HG02970 (cell line): ENCODE measurements around the gene CACNA2D4.

Experiments used
- ATAC-seq: cut with Tn5 transposase; IDR thresholded peaks from one replicate; pipeline ENCODE4 v1.9.1; 2021; ENCODE audit warnings: mild to moderate bottlenecking, moderate library complexity, moderate number of reproducible peaks; ENCODE audit not compliant: unreplicated experiment, low FRiP score

CACNA2D4 gene

DNA sequence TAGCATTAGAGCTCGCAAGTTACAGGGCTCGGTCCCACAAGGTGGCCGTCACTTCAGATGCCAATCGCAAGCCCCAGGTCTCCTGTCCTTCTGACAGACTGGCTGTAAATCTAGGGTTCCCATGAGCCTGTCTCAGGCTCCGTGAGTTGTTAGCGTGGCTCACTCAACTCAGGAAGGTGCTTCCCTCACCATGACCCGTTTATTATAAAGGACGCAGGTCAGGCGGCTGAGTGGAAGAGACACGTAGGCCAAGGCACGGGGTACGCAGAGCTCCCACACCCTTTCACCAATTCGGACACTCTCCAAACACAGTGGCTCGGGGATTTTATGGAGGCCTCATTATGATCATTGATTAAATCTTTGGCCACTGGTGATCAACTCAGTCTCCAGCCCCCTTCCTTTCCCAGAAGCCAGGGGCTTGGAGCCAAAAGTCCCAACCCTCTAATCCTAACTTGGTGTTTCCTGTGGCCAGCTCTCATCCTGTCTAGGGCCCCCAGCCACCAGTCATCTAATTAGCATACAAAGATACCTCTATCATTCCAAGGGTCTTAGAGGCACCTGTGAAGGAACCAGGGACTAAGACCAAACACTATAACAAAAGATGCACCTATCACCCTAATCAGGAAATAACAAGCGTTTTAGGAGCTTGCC, 123.9 kb downstream of the CACNA2D4 start:
- no peak for ATAC-seq

DNA sequence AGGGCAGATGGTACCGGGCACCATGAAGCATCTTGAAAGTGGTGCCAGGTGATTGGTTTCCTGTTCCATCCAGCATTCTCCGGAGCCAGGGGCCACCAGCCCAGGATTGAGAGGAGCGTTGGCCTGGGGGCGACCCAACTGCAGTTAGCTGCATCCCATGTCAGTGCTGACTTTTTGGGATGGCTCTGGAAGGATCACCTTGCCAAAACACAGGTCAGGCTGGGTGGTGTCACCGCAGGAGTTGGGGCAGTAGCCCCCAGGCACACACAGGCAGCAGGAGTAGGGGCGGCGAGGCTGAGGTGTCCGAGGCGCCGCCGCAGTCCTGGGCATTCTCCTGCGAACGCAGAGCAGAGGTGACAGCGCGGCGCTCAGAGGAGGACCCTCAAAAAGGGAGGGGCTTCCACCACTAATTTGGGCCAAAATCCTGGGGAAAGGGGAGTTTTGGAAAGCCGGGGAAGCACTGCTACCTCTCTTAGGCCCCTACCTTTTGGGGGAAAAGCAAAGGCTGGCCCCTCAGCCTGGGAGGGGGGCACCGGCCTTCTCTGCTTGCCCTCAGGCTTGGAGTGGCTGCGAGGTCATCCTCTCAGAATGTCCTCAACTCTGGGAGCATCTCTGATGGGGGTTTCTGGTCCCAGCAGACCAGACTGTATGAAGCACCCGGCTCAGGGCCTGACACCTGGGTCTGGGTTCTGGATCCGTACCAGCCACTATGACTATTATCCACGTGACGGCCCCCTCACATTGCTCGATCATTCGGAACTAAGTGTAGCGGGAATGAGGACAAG, 124.8 kb downstream of the CACNA2D4 start:
- ATAC-seq = no peak

DNA sequence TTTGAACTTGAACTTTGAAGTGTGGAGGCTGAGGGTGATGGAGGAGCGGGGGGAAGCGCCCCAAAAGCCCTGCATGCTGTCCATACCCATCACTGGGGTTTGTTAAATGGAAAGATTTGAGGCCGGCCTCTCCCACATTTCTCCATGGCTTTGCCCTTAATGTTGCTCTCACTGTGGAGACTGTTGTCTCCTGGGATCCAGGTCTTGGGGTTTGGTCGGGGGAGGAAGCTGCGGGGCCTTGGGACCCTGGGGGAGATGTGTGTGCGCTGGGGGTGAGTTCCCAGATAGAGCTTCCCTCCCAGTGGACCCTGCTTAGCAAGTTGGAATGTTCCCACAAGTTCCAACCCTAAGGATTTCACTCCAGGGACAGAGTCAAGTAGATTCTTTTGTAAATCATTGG, 126.0 kb downstream of the CACNA2D4 start:
- ATAC-seq = no peak

DNA sequence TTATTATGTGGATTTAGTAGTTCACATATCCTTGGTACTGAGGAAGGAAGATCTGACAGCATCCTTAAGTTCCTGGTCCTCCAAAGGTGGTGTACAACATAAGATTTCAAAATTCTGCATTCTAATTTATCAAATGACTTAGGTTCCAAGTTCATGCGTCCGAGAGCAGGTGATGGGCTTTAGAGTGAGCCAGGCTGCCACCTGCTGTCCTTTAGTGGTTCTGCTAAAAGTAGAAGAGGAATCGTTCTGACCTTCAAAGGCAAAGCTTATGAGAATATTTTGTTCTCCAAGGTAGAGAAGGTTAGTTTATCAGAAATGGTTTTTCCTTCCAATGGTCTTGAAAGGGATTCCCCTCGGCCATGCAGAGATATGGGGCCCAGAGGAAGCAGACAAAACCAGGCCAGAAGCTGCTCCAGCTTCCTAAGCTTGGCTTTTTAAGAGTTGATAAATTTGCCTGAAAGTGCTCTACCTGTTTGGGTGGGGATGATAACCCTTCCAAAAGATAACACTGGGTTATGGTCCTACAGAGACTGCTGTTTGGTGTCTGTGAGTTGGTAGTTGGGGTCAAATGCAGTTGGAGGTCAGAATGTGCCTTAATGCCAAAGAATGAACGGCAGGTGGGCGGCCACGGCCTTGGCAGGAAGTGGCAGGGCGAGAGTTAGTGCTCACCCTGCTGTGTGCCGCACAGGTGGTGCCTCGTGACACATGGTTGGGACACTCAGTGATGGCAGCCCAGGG, 127.2 kb downstream of the CACNA2D4 start:
- ATAC-seq = no peak

DNA sequence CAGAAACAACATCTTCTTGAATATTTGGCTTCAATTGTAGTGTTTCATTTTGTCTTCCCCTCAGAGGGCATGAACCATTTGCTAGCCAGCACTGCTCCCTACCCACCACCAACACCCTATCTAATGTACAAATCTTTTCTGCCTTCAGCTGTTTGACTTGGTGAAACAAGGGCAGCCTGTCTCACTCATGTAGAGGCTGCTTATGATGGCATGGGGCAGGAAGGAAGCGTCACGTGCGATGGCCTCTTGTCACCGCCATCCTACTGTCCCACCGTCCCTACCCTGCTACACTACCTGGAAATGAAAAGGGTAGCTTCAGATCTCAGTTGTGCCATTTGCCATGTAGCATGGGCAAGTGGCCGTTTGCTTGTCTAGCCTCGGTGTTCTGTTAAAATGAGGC, 128.0 kb downstream of the CACNA2D4 start:
- no peak for ATAC-seq

DNA sequence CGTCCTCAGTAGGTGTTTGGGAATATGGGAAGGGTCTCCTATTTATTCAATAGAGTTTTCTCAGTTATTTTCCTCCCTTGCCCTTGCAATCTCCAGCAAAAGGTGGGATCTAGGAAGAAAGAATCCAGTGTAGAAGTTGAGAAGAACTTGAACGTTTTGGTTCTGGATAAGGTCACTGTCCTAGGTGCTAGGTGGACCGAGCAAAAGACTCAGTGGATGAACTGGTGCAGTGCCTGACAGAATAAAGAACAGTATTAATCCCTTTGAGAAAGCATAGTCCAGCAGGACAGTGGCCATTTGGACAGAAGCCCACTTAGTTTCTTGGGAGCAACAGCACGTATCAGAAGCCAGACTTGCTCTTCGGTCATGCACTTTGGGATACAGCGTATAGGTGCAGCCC, 130.7 kb downstream of the CACNA2D4 start:
- ATAC-seq = no peak

DNA sequence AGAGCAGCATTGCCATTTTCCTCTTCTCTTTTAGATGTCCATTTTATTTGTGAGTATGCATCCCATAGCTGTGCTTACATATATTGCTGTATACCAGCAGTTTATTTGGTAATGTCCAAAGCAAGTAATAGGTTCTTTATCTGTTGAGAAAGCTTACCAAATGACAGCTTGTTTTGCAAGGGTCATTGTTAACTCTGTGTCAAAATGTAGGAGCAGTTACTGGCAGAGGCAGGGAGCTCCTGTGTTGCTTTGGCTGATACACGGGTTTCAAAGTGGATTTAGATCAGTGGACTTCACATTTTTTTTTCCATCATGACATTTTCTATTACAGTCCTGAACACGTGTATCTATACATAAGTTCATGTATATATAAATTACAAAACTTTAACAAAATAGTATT, 136.2 kb downstream of the CACNA2D4 start:
- no peak for ATAC-seq

DNA sequence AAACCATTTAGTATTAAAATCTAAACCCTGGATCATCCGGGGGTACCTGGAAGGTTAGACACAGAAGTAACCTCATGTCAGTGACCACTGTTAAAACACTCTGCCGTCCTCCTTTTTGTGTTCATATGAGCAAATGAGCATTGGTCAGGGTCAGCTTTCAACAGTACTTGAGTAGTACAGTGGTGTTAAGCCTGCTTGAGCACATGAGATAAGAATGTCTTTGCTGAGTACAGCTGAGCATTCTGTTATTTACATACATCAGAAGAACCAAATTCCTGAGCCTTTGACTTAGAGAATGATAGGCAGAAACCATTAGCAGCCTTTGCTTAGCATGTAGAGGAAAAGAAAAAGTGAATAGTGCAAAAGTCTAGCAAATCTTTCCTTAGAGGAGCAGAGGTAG, 136.7 kb downstream of the CACNA2D4 start:
- ATAC-seq = no peak

DNA sequence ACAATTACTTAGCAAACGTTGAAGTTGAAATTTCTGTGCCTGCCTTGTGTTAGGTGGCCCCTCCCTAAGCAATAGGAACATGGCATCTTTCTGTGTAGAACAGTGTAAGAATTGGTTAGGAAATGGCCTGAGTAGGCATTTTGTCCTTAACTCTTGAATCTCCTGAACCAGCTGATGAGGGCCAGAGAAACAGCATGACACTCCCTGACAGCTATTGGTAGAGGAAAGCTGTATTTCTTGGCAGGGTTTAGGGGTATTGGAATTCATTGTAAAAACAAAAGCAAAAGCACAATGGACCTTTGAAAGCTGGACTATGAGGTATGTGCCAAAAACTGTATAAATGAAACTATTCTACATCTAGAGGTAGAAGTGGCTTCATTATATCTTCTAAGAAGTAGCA, 138.7 kb downstream of the CACNA2D4 start:
- no peak for ATAC-seq

DNA sequence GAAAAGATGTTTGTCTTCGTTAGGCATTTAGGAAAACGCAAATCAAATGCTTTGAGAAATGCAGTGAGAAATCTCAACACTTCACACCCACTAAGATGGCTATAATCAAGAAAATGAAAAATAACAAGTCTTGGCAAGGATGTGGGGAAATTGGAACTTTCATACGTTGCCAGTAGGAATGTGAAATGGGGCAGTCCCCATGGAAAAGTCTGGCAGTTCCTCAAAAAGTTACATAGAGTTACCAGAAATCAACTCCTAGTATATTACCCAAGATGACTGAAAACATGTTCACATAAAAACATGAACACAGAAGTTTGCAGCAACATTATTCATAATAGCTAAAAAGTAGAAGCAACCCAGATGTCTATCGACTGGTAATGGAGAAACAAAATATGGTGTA, 139.5 kb downstream of the CACNA2D4 start:
- ATAC-seq = no peak

DNA sequence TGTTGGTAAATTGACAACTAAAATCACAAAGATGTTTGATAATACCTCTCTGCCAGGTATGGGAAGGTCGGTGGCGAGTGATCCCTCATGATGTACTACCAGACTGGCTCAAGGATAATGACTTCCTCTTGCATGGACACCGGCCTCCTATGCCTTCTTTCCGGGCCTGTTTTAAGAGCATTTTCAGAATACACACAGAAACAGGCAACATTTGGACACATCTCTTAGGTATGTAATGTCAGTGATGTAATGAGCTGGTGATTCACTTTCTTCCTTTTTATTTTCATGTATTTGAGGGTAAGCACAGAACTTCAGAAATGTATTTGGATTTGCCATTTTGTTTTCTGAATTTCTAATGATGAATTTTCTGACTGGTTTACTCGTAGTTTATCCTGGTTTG, 140.7 kb downstream of the CACNA2D4 start:
- no peak for ATAC-seq

DNA sequence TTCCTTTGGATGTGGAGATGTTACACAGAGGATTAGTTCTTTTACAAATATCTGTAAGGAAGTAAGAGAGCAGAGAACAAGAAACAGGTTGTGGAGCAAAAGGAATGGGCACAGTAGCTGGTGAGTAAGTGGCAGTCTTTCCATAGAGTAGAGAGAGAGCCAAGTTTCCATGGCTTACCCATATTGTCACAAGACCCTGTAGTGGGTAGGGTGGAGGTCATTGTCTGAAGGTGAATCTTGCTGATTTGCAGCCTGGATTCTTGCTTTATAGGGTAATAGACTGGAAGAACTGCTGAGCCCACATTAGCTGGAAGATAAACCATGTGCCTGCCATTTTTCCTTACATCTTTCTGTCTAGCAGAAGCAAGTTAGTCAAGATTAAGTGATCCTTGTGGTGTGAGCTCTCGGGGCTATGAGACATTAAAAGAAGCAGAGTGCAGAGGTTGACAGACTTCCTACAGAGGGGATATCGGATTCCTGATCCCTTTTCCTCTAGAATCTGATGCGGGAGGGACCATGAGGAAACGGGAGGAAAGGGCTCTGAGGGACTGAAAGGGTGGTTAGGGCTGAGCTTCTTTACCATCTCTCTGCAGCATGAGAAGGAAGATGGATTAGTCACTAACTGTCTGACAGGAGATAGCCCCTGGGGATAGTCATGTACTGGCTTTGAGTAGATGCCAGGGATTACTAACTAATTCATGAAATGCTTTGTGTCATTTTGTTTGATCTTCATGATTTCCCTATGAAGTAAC, 142.1 kb downstream of the CACNA2D4 start:
- no peak for ATAC-seq

DNA sequence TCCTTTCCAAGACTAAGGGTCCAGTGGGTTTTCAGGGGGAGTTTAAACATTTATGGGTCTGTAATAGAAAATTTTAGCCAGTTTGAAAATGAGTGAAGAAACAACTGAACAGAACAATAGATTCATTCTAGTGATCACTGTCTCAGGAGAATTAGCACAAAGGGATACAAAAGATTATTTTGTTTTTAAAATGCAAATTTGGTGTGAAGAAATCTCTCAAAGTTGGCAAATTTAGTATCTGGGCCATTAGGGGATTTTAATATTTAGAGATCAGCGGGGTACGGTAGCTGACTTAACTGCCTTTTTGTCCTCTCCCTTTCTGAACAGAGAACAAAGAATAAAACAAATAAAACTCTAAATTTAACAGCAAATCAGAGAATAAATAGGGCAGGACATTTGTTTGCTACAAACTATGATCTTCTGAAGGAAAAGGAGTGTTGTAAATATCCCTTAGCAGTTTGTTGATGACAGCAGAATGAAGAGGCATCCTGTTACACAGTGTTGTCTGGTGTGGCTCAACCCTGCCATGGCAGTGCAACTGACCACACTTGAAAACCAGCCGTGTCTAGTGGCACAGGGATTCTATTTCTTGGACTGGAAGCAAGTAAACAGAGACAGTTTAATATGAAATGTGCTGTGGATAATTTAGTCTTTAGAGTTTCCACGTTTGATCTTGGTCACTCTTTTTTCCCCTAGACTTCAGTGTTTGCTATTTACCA, 144.4 kb downstream of the CACNA2D4 start:
- no peak for ATAC-seq

DNA sequence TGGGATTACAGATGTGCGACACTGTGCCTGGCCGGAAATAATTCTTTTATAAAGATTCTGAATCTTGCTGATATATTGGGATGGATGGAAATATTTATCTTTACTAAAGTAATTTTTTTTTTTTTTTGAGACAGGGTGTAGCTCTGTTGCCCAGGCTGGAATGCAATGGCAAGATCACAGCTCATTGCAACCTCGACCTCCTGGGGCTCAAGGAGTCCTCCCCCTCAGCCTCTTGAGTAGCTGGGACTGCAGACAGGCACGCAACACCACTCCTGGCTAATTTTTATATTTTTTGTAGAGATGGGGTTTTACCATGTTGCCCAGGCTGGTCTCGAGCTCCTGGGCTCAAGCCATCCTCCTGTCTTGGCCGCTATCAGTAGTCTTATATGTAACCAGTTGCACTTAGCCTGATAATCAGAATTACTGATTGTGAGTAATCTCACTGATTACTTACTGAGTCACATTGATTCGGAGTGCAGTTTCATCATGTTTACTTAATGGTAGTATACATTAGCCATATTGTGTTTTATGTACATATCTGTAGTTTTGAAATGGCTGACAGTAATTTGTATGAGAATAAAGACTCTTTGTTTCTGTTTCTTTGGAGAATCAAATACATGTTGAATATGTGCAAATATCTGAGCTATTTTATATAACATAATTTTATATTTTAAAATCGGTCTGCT, 148.5 kb downstream of the CACNA2D4 start:
- ATAC-seq = no peak

DNA sequence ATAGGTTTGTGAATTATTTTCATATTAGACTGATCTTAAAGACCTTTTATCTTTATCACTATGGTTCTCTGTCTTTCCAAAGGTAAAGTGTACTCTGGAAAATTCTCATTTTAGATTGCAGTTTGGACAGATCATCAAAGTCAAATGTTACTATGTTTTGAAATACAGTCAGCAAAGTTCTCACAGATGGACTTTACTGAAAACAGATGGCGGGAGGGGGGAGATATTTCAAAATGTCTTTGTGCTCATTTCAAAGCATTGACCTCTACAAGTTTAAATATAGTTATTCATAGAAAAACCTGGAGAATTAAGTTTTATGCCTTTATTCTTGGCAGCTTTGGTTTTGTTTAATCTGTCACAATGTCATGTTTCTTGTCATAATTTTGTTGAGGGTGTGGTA, 149.8 kb downstream of the CACNA2D4 start:
- no peak for ATAC-seq

DNA sequence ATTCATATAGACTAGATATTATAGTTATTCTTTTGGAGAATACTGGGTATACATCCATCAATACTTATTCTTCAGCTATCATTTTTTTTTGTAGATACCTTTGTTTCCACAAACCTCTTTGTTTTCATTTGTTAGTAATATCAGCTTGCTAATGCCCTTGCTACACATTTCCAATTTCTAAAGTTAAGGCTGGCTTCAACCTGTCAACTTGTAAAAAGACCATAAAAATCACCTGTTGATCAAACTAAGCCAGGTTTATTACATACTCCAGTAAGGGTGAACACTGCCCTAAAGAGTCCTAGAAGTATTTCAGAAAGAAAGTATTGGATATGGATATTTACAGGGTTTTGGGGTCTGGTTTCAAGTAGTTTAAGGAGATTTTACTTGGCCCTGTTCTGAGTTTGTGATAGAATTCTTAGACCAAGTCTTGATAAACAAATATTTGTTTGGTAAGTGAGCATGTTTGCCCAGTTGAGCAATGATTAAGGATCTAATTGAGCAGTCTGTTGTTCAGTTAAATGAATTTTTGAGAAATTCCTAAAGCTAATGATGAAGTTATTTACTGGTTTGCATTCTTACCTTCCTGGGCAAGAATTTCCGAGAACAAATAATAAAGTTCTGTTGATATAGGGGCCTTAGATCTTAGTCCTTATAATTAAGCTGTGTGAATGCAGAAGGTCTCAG, 150.9 kb downstream of the CACNA2D4 start:
- no peak for ATAC-seq

DNA sequence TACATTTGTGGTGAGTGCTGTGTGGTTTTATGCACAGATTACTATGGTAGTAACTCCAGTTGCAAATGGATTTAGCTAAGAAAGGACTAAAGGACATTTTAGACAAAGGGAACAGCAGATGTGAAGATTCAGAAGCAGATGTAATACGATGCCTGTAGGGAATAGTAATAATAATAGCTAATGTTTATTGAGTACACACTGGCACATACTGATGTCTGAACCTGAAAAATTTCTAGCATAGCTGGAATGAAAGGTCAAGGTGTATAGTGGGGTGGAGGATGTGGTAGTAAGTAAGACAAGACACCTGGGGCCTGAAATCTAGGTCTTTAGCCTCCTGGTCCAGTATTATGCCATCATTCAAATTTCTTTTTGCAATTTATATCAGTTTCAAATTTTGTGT, 152.3 kb downstream of the CACNA2D4 start:
- no peak for ATAC-seq

DNA sequence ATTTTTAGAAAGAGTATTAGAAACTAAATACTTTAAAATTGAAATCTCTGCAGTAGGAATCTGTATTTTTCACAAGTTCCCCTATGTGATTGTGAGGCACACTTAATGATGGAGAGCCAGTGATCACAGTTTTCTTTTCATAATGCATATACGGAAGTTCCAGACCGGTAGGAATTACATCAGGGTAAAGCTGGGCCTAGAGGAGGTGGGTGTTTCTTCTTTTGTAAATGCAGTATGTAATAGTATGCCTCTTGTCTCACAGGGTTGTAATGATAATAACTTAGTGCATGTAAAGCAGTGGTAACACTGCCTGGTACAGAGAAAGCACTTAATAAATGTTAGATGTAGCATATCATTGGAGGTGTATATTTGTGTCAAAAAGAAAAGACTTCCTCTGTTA, 155.3 kb downstream of the CACNA2D4 start:
- no peak for ATAC-seq

DNA sequence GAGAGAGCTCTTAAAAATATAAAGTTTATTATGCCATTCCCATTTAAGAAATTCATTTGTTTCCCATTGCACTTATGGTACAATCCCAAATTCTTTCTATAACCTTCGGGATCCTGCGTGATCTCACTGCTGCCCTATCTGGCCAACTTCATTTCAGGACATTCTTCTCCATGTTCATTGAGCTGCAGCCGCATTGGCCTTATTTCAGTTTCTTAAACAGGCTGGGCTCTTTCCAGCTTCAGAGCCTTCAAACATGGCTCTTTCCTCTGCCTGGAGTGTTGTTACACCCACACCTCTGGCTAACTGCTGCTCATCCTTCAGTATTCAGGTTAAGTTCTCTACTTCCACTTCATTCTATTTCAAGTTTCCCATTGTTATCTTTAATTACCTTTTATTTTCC, 156.6 kb downstream of the CACNA2D4 start:
- no peak for ATAC-seq
